ENCODE measurements around the gene AKR1A1.

The AKR1A1 gene

GRCh38 chr1:45608175-45609156, 57.8 kb downstream of the AKR1A1 start:
- TF ChIP-seq, protein P1, sequence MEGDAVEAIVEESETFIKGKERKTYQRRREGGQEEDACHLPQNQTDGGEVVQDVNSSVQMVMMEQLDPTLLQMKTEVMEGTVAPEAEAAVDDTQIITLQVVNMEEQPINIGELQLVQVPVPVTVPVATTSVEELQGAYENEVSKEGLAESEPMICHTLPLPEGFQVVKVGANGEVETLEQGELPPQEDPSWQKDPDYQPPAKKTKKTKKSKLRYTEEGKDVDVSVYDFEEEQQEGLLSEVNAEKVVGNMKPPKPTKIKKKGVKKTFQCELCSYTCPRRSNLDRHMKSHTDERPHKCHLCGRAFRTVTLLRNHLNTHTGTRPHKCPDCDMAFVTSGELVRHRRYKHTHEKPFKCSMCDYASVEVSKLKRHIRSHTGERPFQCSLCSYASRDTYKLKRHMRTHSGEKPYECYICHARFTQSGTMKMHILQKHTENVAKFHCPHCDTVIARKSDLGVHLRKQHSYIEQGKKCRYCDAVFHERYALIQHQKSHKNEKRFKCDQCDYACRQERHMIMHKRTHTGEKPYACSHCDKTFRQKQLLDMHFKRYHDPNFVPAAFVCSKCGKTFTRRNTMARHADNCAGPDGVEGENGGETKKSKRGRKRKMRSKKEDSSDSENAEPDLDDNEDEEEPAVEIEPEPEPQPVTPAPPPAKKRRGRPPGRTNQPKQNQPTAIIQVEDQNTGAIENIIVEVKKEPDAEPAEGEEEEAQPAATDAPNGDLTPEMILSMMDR (IDR thresholded peaks at IDR 0.05; ENCODE audit: insufficient read depth, low read length, poor library complexity, severe bottlenecking) = no peak
- Histone ChIP-seq H3K27me3 (replicated peaks; ENCODE audit: control insufficient read depth, insufficient read depth, low read length) (no peaks in the 10 kb centered on the region), H3K36me3 (ENCODE audit: control insufficient read depth, insufficient read depth, low read length) (peaks cover 11% of the 10 kb centered on the region), H3K4me3 (replicated peaks; ENCODE audit: low read depth, low read length) (no peak overlapping the region)
- no peak for DNase-seq (ENCODE audit: extremely low read depth, insufficient read length)

DNA sequence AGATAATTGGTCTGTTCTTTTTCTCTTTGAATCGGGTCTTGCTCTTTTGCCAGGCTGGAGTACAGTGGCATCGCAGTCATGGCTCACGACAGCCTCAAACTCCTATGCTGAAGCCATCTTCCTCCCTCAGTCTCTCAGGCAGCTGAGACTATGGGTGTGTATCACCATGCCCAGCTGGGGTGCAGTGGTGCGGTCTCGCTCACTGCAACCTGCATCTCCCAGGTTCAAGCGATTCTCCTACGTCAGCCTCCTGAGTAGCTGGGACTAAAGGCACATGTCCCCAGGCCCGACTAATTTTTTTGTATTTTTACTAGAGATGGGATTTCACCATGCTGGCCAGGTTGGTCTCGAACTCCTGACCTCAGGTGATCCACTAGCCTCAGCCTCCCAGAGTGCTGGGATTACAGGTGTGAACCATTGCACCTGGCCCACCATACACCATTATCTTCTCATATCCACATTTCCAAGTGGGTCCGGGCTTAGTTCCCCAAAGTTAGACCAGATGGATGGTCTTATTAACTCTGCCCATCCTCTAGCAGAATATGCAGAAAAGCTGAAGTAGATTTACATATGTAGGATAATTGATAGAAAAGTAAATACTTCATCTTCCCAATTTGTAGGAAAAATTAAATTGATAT, 60.1 kb downstream of the AKR1A1 start:
- DNase-seq (ENCODE audit: extremely low read depth, insufficient read length) = no peak
- Histone ChIP-seq H3K4me3 (replicated peaks; ENCODE audit: low read depth, low read length) (no peak overlapping the region), H3K36me3 (ENCODE audit: control insufficient read depth, insufficient read depth, low read length) (peaks cover 14% of the 10 kb centered on the region), H3K27me3 (replicated peaks; ENCODE audit: control insufficient read depth, insufficient read depth, low read length) (no peaks in the 10 kb centered on the region)
- TF ChIP-seq, protein P1 (IDR thresholded peaks at IDR 0.05; ENCODE audit: insufficient read depth, low read length, poor library complexity, severe bottlenecking) = no peak

GRCh38 chr1:45612941-45613579, 62.4 kb downstream of the AKR1A1 start:
- peaks cover 15% of the 10 kb centered on the region for H3K36me3 ChIP-seq (ENCODE audit: control insufficient read depth, insufficient read depth, low read length)
- no peaks in the 10 kb centered on the region for H3K27me3 ChIP-seq (replicated peaks; ENCODE audit: control insufficient read depth, insufficient read depth, low read length)
- no peak for DNase-seq (ENCODE audit: extremely low read depth, insufficient read length)
- H3K4me3 ChIP-seq (replicated peaks; ENCODE audit: low read depth, low read length) = no peak overlapping the region
- TF ChIP-seq, protein P1 (IDR thresholded peaks at IDR 0.05; ENCODE audit: insufficient read depth, low read length, poor library complexity, severe bottlenecking) = no peak

GRCh38 chr1:45615885-45616284, 65.3 kb downstream of the AKR1A1 start:
- no peak for DNase-seq (ENCODE audit: extremely low read depth, insufficient read length)
- TF ChIP-seq, protein P1 (IDR thresholded peaks at IDR 0.05; ENCODE audit: insufficient read depth, low read length, poor library complexity, severe bottlenecking) = no peak
- Histone ChIP-seq H3K27me3 (replicated peaks; ENCODE audit: control insufficient read depth, insufficient read depth, low read length) (no peaks in the 10 kb centered on the region), H3K36me3 (ENCODE audit: control insufficient read depth, insufficient read depth, low read length) (peaks cover 21% of the 10 kb centered on the region), H3K4me3 (replicated peaks; ENCODE audit: low read depth, low read length) (no peak overlapping the region)

- no peak for DNase-seq (ENCODE audit: extremely low read depth, insufficient read length)
- TF ChIP-seq, protein P1 (IDR thresholded peaks at IDR 0.05; ENCODE audit: insufficient read depth, low read length, poor library complexity, severe bottlenecking) = no peak
- Histone ChIP-seq H3K4me3 (replicated peaks; ENCODE audit: low read depth, low read length) (no peak overlapping the region), H3K36me3 (ENCODE audit: control insufficient read depth, insufficient read depth, low read length) (peaks cover 24% of the 10 kb centered on the region), H3K27me3 (replicated peaks; ENCODE audit: control insufficient read depth, insufficient read depth, low read length) (no peaks in the 10 kb centered on the region)
These were observed 67.0 kb downstream of the AKR1A1 start for GRCh38 chr1:45617618-45618017.

Data from GM06990 (cell line).